GM11168 (cell line): ENCODE results near the gene MAGEA8.
"Not testable (repeated sequence)": the region's sequence is repeated elsewhere in the genome, so short reads cannot be mapped to it uniquely, and the experiment has no call there.

ENCODE experiments used
- in situ Hi-C: fragments of 300-500 bp; cut with MboI; formaldehyde crosslinking; loops from one replicate; pipeline ENCODE4 v1.12.0; 2022; ENCODE audit warnings: low sequenced_read_pairs; ENCODE audit not compliant: unreplicated experiment

Gene MAGEA8

GRCh38 chrX:149903889-149904748, 23.1 kb downstream of the MAGEA8 start:
- in situ Hi-C loops: no loop called here

- in situ Hi-C loops: no loop called here
Measured at GRCh38 chrX:149908308-149908707, 27.3 kb downstream of the MAGEA8 start.

GRCh38 chrX:149908727-149909126, 27.7 kb downstream of the MAGEA8 start:
- in situ Hi-C loops: no loop called here

- in situ Hi-C loops: no loop called here
Measured at GRCh38 chrX:149909324-149910177, 28.6 kb downstream of the MAGEA8 start.

GRCh38 chrX:149910178-149910695, 29.3 kb downstream of the MAGEA8 start:
- in situ Hi-C loops: no loop called here

- in situ Hi-C loops: no loop called here
Measured at GRCh38 chrX:149916745-149917392, 35.9 kb downstream of the MAGEA8 start.

- in situ Hi-C loops: loop anchor here (10.0 kb wide), 1 partner anchor 359 kb away; no protein-coding TSS in a partner anchor
Measured at GRCh38 chrX:149923836-149924235, 42.9 kb downstream of the MAGEA8 start.

- in situ Hi-C loops: loop anchor here (10.0 kb wide), 1 partner anchor 360 kb away; no protein-coding TSS in a partner anchor
Measured at GRCh38 chrX:149924434-149924833, 43.5 kb downstream of the MAGEA8 start.

- in situ Hi-C loops: loop anchor here (10.0 kb wide), 1 partner anchor 363 kb away; no protein-coding TSS in a partner anchor
Measured at GRCh38 chrX:149927245-149927963, 46.4 kb downstream of the MAGEA8 start.

- in situ Hi-C loops: loop anchor here (10.0 kb wide), 1 partner anchor 363 kb away; no protein-coding TSS in a partner anchor
Measured at GRCh38 chrX:149927964-149928258, 46.9 kb downstream of the MAGEA8 start.

- in situ Hi-C loops: loop anchor here (10.0 kb wide), 1 partner anchor 364 kb away; no protein-coding TSS in a partner anchor
Measured at GRCh38 chrX:149928635-149929034, 47.7 kb downstream of the MAGEA8 start.

GRCh38 chrX:149929400-149929799, 48.4 kb downstream of the MAGEA8 start, which contains the start of gene HSFX4:
HSFX4 (plus strand) TSS chrX:149929573; CDS start chrX:149929645, 72 bp downstream.
- in situ Hi-C loops: loop anchor here (10.0 kb wide), 1 partner anchor 365 kb away; no protein-coding TSS in a partner anchor

GRCh38 chrX:149931355-149931754, 50.4 kb downstream of the MAGEA8 start:
- in situ Hi-C loops: not testable (repeated sequence)

GRCh38 chrX:149932150-149932549, 51.2 kb downstream of the MAGEA8 start:
- in situ Hi-C loops: not testable (repeated sequence)

GRCh38 chrX:149932970-149933369, 52.0 kb downstream of the MAGEA8 start:
- in situ Hi-C loops: not testable (repeated sequence)

- in situ Hi-C loops: not testable (repeated sequence)
Measured at GRCh38 chrX:149933547-149933946, 52.6 kb downstream of the MAGEA8 start.
